ENCODE measurements around the gene MAD2L1BP.

Gene MAD2L1BP

GRCh38 chr6:43667245-43668150, 31.9 kb downstream of the MAD2L1BP start:
- peak; percentile 93 for DNase-seq

- DNase-seq, result peak; percentile 96
Observed at GRCh38 chr6:43668151-43669028, 32.8 kb downstream of the MAD2L1BP start.

- DNase-seq, result no peak
Observed at GRCh38 chr6:43669050-43669921, 33.6 kb downstream of the MAD2L1BP start.

- DNase-seq, result no peak
Observed at GRCh38 chr6:43669922-43670622, 34.4 kb downstream of the MAD2L1BP start.

- DNase-seq, result no peak
Observed at GRCh38 chr6:43670623-43670986, 35.0 kb downstream of the MAD2L1BP start.

- no peak for DNase-seq
Observed at GRCh38 chr6:43671011-43671800, 35.6 kb downstream of the MAD2L1BP start.

GRCh38 chr6:43671801-43672690, 36.4 kb downstream of the MAD2L1BP start:
- DNase-seq, result no peak

GRCh38 chr6:43673444-43674084, 37.9 kb downstream of the MAD2L1BP start:
- no peak for DNase-seq

- no peak for DNase-seq
Observed at GRCh38 chr6:43674291-43674690, 38.7 kb downstream of the MAD2L1BP start.

- DNase-seq, result no peak
Observed at GRCh38 chr6:43674921-43675320, 39.3 kb downstream of the MAD2L1BP start.

GRCh38 chr6:43676962-43677606, 41.4 kb downstream of the MAD2L1BP start:
- no peak for DNase-seq

- DNase-seq, result no peak
Observed at GRCh38 chr6:43677759-43678158, 42.1 kb downstream of the MAD2L1BP start.

- DNase-seq, result no peak
Observed at GRCh38 chr6:43678341-43678740, 42.7 kb downstream of the MAD2L1BP start.

GRCh38 chr6:43679057-43679456, 43.4 kb downstream of the MAD2L1BP start:
- no peak for DNase-seq

GRCh38 chr6:43680308-43681200, 44.9 kb downstream of the MAD2L1BP start:
- DNase-seq, result no peak

- DNase-seq, result no peak
Observed at GRCh38 chr6:43681303-43681702, 45.7 kb downstream of the MAD2L1BP start.

GRCh38 chr6:43682724-43683429, 47.2 kb downstream of the MAD2L1BP start:
- DNase-seq, result no peak
